Peyer's patch (tissue), 4 donors: ENCODE data around the gene LIX1.

Experiments used
- POLR2A ChIP-seq, 2 donors: fragments of 450-650 bp; IDR thresholded peaks; one replicate each; pipeline ENCODE4 v1.5.1; 2017; ENCODE audit warnings: antibody characterized with exemption in 2 of 2, mild to moderate bottlenecking in 2 of 2, moderate library complexity in 2 of 2
- TF ChIP-seq, protein P1 (sequence below), 6 experiments: fragments of 450-650 bp in 4 of 6; fragments of 200-600 bp in 2 of 6; sonication (generic) in 1 of 6; IDR thresholded peaks; one replicate each; pipeline ENCODE4 v1.5.1; 2017 to 2019; ENCODE audit warnings: antibody characterized with exemption in 6 of 6, mild to moderate bottlenecking in 3 of 6, moderate library complexity in 1 of 6

DNA sequence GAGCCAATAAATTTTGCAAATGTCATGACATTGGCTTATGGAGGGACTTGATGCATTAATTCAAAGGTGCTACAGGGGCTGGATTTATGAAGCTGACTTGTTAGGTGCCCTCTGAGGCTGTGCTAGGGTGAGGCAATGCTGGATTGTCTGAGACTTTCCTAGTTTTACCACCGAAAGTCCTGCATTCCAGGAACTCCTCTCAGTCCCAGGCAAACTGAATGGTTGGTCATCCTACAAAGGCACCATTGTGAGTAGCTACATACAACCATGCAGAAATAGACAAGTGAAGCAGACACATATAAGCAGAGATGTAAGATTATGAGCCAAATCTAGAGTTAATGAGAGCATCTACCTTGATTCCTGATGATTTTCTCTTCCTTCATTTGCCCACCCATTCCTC is 95.3 kb downstream of the LIX1 start:
- TF ChIP-seq, protein P1, sequence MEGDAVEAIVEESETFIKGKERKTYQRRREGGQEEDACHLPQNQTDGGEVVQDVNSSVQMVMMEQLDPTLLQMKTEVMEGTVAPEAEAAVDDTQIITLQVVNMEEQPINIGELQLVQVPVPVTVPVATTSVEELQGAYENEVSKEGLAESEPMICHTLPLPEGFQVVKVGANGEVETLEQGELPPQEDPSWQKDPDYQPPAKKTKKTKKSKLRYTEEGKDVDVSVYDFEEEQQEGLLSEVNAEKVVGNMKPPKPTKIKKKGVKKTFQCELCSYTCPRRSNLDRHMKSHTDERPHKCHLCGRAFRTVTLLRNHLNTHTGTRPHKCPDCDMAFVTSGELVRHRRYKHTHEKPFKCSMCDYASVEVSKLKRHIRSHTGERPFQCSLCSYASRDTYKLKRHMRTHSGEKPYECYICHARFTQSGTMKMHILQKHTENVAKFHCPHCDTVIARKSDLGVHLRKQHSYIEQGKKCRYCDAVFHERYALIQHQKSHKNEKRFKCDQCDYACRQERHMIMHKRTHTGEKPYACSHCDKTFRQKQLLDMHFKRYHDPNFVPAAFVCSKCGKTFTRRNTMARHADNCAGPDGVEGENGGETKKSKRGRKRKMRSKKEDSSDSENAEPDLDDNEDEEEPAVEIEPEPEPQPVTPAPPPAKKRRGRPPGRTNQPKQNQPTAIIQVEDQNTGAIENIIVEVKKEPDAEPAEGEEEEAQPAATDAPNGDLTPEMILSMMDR (IDR thresholded peaks at IDR 0.05) = no peak
- TF ChIP-seq POLR2A (IDR thresholded peaks at IDR 0.05) = no peak
